ENCODE data around the gene SYT2. TPM values are rescaled to one million over a fixed set of nuclear protein-coding genes. Genes with fewer than 3 reads are reported as not detected.

The SYT2 gene
- total RNA-seq, 2 donors from 2014 or later, result under 0.01 TPM; not detected in 1

DNA sequence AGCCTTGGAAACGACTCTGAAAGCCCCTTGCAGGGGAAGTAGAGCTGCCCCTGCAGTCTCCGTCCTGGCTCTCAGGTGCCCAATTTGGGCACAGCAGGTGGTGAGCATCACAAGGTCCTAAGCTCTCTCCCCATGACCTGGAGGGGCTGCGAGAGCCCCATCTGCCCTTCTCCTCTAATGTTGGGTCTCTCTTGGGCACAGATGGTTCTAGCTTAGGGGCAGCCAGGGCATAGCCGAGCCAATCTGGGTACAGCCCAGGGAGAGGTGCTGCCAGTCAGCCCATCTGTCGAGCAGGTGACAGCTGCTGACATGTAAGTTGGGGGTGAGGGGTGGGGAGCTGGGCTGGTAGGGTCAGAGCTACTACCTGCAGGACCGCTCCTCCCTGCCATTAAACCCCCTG lies 50.7 kb downstream of the SYT2 start:
- no peaks in the 10 kb centered on the region for H3K27me3 ChIP-seq (replicated peaks; ENCODE audit: insufficient read depth)
- ATAC-seq (ENCODE audit: insufficient number of reproducible peaks, low FRiP score, low read depth), result no peak

DNA sequence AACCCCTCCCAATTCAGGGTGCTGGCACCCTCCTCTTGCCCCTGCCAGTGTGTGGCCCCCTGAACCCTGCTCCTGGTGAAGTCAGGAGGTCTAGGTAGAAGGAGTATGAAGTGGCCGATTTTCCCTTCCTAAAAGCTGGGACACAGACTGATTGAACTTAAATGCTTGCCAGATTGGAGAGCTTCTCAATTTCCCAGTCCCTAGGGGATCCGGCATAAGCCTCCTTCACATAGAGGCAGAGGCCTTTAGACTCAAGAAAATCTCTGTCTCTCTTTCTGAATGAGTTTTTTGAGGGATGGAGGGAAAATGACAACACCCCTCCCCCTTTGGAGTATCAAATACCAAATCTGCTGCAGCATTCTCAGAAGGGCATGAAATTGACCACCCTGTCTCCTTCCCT lies 51.5 kb downstream of the SYT2 start:
- no peak overlapping the region for H3K4me3 ChIP-seq
- H3K36me3 ChIP-seq, result no peaks in the 10 kb centered on the region
- TF ChIP-seq, protein P1, sequence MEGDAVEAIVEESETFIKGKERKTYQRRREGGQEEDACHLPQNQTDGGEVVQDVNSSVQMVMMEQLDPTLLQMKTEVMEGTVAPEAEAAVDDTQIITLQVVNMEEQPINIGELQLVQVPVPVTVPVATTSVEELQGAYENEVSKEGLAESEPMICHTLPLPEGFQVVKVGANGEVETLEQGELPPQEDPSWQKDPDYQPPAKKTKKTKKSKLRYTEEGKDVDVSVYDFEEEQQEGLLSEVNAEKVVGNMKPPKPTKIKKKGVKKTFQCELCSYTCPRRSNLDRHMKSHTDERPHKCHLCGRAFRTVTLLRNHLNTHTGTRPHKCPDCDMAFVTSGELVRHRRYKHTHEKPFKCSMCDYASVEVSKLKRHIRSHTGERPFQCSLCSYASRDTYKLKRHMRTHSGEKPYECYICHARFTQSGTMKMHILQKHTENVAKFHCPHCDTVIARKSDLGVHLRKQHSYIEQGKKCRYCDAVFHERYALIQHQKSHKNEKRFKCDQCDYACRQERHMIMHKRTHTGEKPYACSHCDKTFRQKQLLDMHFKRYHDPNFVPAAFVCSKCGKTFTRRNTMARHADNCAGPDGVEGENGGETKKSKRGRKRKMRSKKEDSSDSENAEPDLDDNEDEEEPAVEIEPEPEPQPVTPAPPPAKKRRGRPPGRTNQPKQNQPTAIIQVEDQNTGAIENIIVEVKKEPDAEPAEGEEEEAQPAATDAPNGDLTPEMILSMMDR (IDR thresholded peaks at IDR 0.05), result no peak
- H3K4me1 ChIP-seq (ENCODE audit: control insufficient read depth in 1 of 2, low read depth in 2 of 2), result no peaks in the 10 kb centered on the region
- DNase-seq (ENCODE audit: low spot score) (no peak), ATAC-seq (ENCODE audit: insufficient number of reproducible peaks, low FRiP score, low read depth) (no peak)
- H3K27me3 ChIP-seq (replicated peaks; ENCODE audit: insufficient read depth), result no peaks in the 10 kb centered on the region
- no peaks in the 10 kb centered on the region for H3K9me3 ChIP-seq
- no peak overlapping the region for H3K27ac ChIP-seq

More for the DNA sequence above, 50.7 kb downstream of the SYT2 start:
- no peaks in the 10 kb centered on the region for H3K9me3 ChIP-seq
- H3K4me1 ChIP-seq (ENCODE audit: control insufficient read depth in 1 of 2, low read depth in 2 of 2), result no peaks in the 10 kb centered on the region
- no peaks in the 10 kb centered on the region for H3K36me3 ChIP-seq
- TF ChIP-seq, protein P1 (IDR thresholded peaks at IDR 0.05), result no peak
- no peak for DNase-seq (ENCODE audit: low spot score)
- H3K4me3 ChIP-seq, result no peak overlapping the region
- no peak overlapping the region for H3K27ac ChIP-seq

DNA sequence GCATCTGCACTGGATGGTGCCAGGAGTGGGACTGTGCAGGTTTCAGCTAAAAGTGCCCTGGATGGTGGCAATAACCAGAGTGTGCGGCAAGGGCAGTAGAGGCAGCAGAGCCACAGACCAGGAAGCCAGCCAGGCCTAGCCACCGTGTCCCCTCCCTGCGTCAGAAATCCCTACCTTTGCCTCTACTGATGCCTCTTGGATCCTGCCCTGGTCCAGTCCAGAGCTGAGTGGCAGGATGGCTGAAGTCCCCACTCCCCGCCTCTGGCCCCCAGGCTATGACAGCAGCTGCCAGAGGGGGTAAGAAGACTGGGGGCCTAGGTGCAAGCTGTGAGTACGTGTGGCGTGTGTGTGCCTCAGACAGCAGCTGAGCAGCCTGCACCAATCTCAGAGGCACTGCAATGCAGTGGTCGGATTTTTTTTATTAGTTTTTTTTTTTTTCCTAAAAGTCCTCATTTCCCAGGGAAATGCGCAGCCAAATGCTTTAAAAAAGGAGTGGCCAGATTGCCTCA lies 51.9 kb downstream of the SYT2 start:
- H3K27me3 ChIP-seq (replicated peaks; ENCODE audit: insufficient read depth), result no peaks in the 10 kb centered on the region
- no peaks in the 10 kb centered on the region for H3K9me3 ChIP-seq
- no peaks in the 10 kb centered on the region for H3K36me3 ChIP-seq
- ATAC-seq (ENCODE audit: insufficient number of reproducible peaks, low FRiP score, low read depth), result no peak
- no peak for DNase-seq (ENCODE audit: low spot score)
- H3K4me1 ChIP-seq (ENCODE audit: control insufficient read depth in 1 of 2, low read depth in 2 of 2), result no peaks in the 10 kb centered on the region
- no peak overlapping the region for H3K4me3 ChIP-seq
- no peak overlapping the region for H3K27ac ChIP-seq
- TF ChIP-seq, protein P1 (IDR thresholded peaks at IDR 0.05), result no peak

DNA sequence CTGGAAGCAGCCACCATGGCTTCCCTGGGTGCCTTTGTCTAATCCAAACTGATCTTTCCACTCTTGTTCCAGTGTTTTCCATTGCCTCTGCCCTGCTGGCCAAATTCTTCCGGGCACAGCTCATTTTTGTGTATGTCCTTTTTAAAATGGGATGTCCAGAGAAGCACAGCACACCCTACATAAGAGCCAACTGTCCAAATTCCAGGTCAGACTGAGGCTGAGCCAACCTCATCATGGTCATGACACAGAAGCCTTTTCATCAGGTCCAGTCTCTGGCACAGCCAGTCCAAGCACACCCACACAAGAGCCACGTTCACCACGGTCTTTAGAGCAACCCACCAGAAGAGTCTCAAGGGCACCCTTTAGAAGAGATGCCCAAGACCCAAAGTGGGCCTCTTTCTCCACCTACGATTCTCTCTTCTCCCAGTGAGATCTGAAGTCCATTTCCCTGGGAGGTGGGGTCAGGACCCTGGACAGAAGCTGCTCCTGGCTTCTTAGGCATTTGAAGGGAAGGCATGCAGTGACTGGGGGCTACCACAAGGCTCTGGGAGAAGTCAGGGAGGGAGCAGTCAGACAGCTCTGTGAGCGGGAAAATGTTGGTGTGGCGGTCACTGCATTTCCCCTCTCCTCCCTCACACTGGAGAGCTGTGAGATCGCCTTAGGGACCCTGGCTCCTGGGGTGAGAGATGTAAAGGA lies 53.2 kb downstream of the SYT2 start:
- H3K27me3 ChIP-seq (replicated peaks; ENCODE audit: insufficient read depth), result no peaks in the 10 kb centered on the region
- H3K9me3 ChIP-seq, result no peaks in the 10 kb centered on the region
- no peak overlapping the region for H3K27ac ChIP-seq
- TF ChIP-seq, protein P1 (IDR thresholded peaks at IDR 0.05), result no peak
- ATAC-seq (ENCODE audit: insufficient number of reproducible peaks, low FRiP score, low read depth), result no peak
- H3K4me1 ChIP-seq (ENCODE audit: control insufficient read depth in 1 of 2, low read depth in 2 of 2), result no peaks in the 10 kb centered on the region
- H3K36me3 ChIP-seq, result no peaks in the 10 kb centered on the region
- no peak overlapping the region for H3K4me3 ChIP-seq
- no peak for DNase-seq (ENCODE audit: low spot score)

DNA sequence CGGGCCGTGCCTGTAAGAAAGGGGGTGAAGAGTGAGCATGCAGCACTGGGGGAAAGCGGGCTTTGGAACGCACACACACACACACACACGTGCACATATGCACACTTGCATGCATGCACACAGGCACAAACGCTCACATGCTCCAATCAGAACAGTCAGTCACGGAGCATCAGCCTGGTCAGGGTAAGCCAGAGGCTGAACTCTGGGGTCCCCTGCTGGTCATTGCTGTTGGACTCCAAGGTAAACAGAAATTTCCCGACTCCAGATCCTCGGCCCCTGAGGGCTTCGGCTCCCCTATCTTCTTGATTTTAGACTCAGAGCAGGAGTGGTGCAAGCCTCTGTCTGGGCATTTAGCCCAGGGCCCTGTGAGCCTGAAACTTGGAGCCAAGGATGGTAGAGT lies 54.2 kb downstream of the SYT2 start:
- no peak for DNase-seq (ENCODE audit: low spot score)
- Histone ChIP-seq H3K4me3 (no peak overlapping the region), H3K4me1 (ENCODE audit: control insufficient read depth in 1 of 2, low read depth in 2 of 2) (no peaks in the 10 kb centered on the region), H3K27me3 (replicated peaks; ENCODE audit: insufficient read depth) (no peaks in the 10 kb centered on the region), H3K9me3 (no peaks in the 10 kb centered on the region), H3K27ac (no peak overlapping the region), H3K36me3 (no peaks in the 10 kb centered on the region)
- no peak for ATAC-seq (ENCODE audit: insufficient number of reproducible peaks, low FRiP score, low read depth)
- TF ChIP-seq, protein P1 (IDR thresholded peaks at IDR 0.05), result no peak

Measured in thoracic aorta (tissue), 2 donors.